ENCODE measurements around the gene SCAND1.

GRCh38 chr20:35978041-35978513 is 23.8 kb upstream of the SCAND1 start:
- TF ChIP-seq CTCF (IDR thresholded peaks at IDR 0.05) (no peak), POLR2A (IDR thresholded peaks at IDR 0.05) (no peak)
